Duodenal mucosa (tissue), 2 donors: ENCODE results near the gene C6orf118.

Source experiments
- H3K27ac ChIP-seq: one replicate; pipeline ENCODE4 v1.7.0; 2013; ENCODE audit warnings: low read depth, low read length
- H3K27me3 ChIP-seq, 2 donors: one replicate each; pipeline ENCODE4 v1.7.0; 2013; ENCODE audit warnings: low read length in 2 of 2, control low read depth in 1 of 2; ENCODE audit not compliant: insufficient read depth in 2 of 2, control insufficient read depth in 1 of 2
- H3K36me3 ChIP-seq, 2 donors: one replicate each; pipeline ENCODE4 v1.7.0; 2013; ENCODE audit warnings: low read length in 2 of 2, control low read depth in 1 of 2; ENCODE audit not compliant: insufficient read depth in 2 of 2, control insufficient read depth in 1 of 2
- H3K4me1 ChIP-seq, 2 donors: one replicate each; pipeline ENCODE4 v1.7.0; 2013; ENCODE audit warnings: low read length in 2 of 2, control low read depth in 1 of 2; ENCODE audit not compliant: insufficient read depth in 2 of 2, control insufficient read depth in 1 of 2
- H3K4me3 ChIP-seq, 2 donors: one replicate each; pipeline ENCODE4 v1.7.0; 2013; ENCODE audit warnings: low read length in 2 of 2, low read depth in 1 of 2
- H3K9ac ChIP-seq, 2 donors: one replicate each; pipeline ENCODE4 v1.7.0; 2013; ENCODE audit warnings: low read length in 2 of 2, low read depth in 1 of 2
- H3K9me3 ChIP-seq, 2 donors: one replicate each; pipeline ENCODE4 v1.7.0; 2013; ENCODE audit warnings: low read length in 2 of 2, control low read depth in 1 of 2; ENCODE audit not compliant: control insufficient read depth in 1 of 2

Gene C6orf118

GRCh38 chr6:165300422-165300936, 8.9 kb downstream of the C6orf118 start:
- H3K4me3 ChIP-seq: no peak overlapping the region

GRCh38 chr6:165298875-165299274, 10.5 kb downstream of the C6orf118 start:
- no peaks in the 10 kb centered on the region for H3K27me3 ChIP-seq
- H3K4me1 ChIP-seq: no peaks in the 10 kb centered on the region
- no peak overlapping the region for H3K27ac ChIP-seq
- no peaks in the 10 kb centered on the region for H3K36me3 ChIP-seq
- H3K4me3 ChIP-seq: no peak overlapping the region
- no peaks in the 10 kb centered on the region for H3K9me3 ChIP-seq
- H3K9ac ChIP-seq: no peak overlapping the region

More at GRCh38 chr6:165300422-165300936, 8.9 kb downstream of the C6orf118 start:
- Histone ChIP-seq H3K4me1 (no peaks in the 10 kb centered on the region), H3K27ac (no peak overlapping the region), H3K36me3 (no peaks in the 10 kb centered on the region), H3K9ac (no peak overlapping the region), H3K27me3 (no peaks in the 10 kb centered on the region), H3K9me3 (no peaks in the 10 kb centered on the region)

- no peaks in the 10 kb centered on the region for H3K4me1 ChIP-seq
- H3K27ac ChIP-seq: no peak overlapping the region
- H3K4me3 ChIP-seq: no peak overlapping the region
- no peaks in the 10 kb centered on the region for H3K27me3 ChIP-seq
- no peaks in the 10 kb centered on the region for H3K9me3 ChIP-seq
- H3K9ac ChIP-seq: no peak overlapping the region
- H3K36me3 ChIP-seq: no peaks in the 10 kb centered on the region
Observed at GRCh38 chr6:165298402-165298801, 11.0 kb downstream of the C6orf118 start.

GRCh38 chr6:165292657-165293056, 16.7 kb downstream of the C6orf118 start:
- Histone ChIP-seq H3K9ac (no peak overlapping the region), H3K27ac (no peak overlapping the region), H3K9me3 (no peaks in the 10 kb centered on the region), H3K4me3 (no peak overlapping the region), H3K27me3 (no peaks in the 10 kb centered on the region), H3K36me3 (no peaks in the 10 kb centered on the region), H3K4me1 (no peaks in the 10 kb centered on the region)

GRCh38 chr6:165274611-165275010, 34.8 kb downstream of the C6orf118 start:
- Histone ChIP-seq H3K9me3 (peaks cover 0 to 2% of the 10 kb centered on the region in 2 donors), H3K27ac (no peak overlapping the region), H3K27me3 (no peaks in the 10 kb centered on the region), H3K9ac (no peak overlapping the region), H3K4me1 (no peaks in the 10 kb centered on the region), H3K4me3 (no peak overlapping the region), H3K36me3 (no peaks in the 10 kb centered on the region)

GRCh38 chr6:165272585-165272984, 36.8 kb downstream of the C6orf118 start:
- Histone ChIP-seq H3K27me3 (no peaks in the 10 kb centered on the region), H3K9me3 (peaks cover 0 to 2% of the 10 kb centered on the region in 2 donors), H3K9ac (no peak overlapping the region), H3K4me1 (no peaks in the 10 kb centered on the region), H3K36me3 (no peaks in the 10 kb centered on the region), H3K4me3 (no peak overlapping the region), H3K27ac (no peak overlapping the region)

- no peaks in the 10 kb centered on the region for H3K36me3 ChIP-seq
- no peaks in the 10 kb centered on the region for H3K27me3 ChIP-seq
- peaks cover 0 to 2% of the 10 kb centered on the region in 2 donors for H3K9me3 ChIP-seq
- no peak overlapping the region for H3K27ac ChIP-seq
- no peaks in the 10 kb centered on the region for H3K4me1 ChIP-seq
- H3K9ac ChIP-seq: no peak overlapping the region
- no peak overlapping the region for H3K4me3 ChIP-seq
Observed at GRCh38 chr6:165268987-165269386, 40.4 kb downstream of the C6orf118 start.

- H3K4me1 ChIP-seq: no peaks in the 10 kb centered on the region
- no peaks in the 10 kb centered on the region for H3K27me3 ChIP-seq
- H3K4me3 ChIP-seq: no peak overlapping the region
- peaks cover 0 to 2% of the 10 kb centered on the region in 2 donors for H3K9me3 ChIP-seq
- H3K9ac ChIP-seq: no peak overlapping the region
- H3K36me3 ChIP-seq: no peaks in the 10 kb centered on the region
- H3K27ac ChIP-seq: no peak overlapping the region
Observed at GRCh38 chr6:165266621-165267020, 42.8 kb downstream of the C6orf118 start.

- Histone ChIP-seq H3K9ac (no peak overlapping the region), H3K4me3 (no peak overlapping the region), H3K36me3 (no peaks in the 10 kb centered on the region), H3K9me3 (peaks cover 0 to 2% of the 10 kb centered on the region in 2 donors), H3K27me3 (no peaks in the 10 kb centered on the region), H3K4me1 (no peaks in the 10 kb centered on the region), H3K27ac (no peak overlapping the region)
Observed at GRCh38 chr6:165266191-165266590, 43.2 kb downstream of the C6orf118 start.

- Histone ChIP-seq H3K27me3 (no peaks in the 10 kb centered on the region), H3K9me3 (no peaks in the 10 kb centered on the region)
Observed at GRCh38 chr6:165260462-165260861, 48.9 kb downstream of the C6orf118 start.

GRCh38 chr6:165249808-165250207, 59.6 kb downstream of the C6orf118 start:
- Histone ChIP-seq H3K27me3 (no peaks in the 10 kb centered on the region), H3K36me3 (no peaks in the 10 kb centered on the region), H3K4me1 (no peaks in the 10 kb centered on the region), H3K9me3 (no peaks in the 10 kb centered on the region), H3K9ac (no peak overlapping the region), H3K27ac (no peak overlapping the region), H3K4me3 (no peak overlapping the region)

More at GRCh38 chr6:165260462-165260861, 48.9 kb downstream of the C6orf118 start:
- no peak overlapping the region for H3K9ac ChIP-seq
- H3K4me1 ChIP-seq: no peaks in the 10 kb centered on the region
- no peak overlapping the region for H3K27ac ChIP-seq
- no peaks in the 10 kb centered on the region for H3K36me3 ChIP-seq
- H3K4me3 ChIP-seq: no peak overlapping the region
